ENCODE data around the gene MYO1B.

Gene MYO1B

DNA sequence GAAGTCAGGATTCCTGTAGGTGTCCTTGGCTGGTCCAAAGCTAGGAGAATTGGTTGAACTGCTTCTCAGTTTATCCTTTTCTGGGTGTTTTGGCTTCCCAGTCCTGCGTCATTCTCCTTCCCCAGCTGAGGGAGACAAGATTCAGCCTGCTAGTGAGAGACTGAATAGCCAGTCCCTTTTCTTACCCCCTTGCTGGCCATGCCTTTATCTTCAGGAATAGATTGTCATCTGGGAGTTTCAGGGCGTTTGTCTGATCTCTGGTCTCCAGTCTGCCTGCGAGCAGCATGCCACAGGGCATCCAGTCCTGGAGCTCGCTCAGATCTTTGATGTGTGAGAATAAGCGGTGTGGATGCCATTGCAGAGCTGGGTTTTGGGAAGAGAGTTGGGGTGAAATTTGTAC, 5.8 kb downstream of the MYO1B start:
- no peak for DNase-seq (ENCODE audit: low spot score)
- in situ Hi-C loops (cut with MboI; ENCODE audit: low sequenced_read_pairs, unreplicated experiment) = no loop called here
- TF ChIP-seq CTCF (IDR thresholded peaks at IDR 0.05; ENCODE audit: borderline replicate concordance, control extremely low read depth, extremely low read depth, insufficient read depth, missing control alignments) = no peak

DNA sequence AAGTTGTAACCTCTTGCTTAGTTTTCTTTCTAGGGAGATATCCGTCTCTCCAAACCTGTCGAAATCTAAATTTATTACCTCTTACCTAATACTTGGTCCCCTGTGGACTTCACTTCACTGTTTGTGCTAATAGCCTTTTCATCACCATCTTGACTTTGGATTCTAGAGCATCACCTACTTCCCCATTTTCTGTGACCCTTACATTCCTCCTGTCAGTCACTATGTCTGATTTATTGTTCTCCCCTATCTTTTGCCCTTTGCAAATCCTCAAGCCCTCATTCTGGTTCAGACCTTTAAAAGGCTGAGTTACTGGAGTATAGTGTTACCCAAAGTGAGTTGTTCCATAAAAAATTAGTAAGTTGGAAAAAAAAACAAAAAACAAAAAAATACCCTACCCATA, 7.5 kb downstream of the MYO1B start:
- TF ChIP-seq CTCF (IDR thresholded peaks at IDR 0.05; ENCODE audit: borderline replicate concordance, control extremely low read depth, extremely low read depth, insufficient read depth, missing control alignments) = no peak
- no peak for DNase-seq (ENCODE audit: low spot score)
- in situ Hi-C loops (cut with MboI; ENCODE audit: low sequenced_read_pairs, unreplicated experiment) = no loop called here

GRCh38 chr2:191253476-191253875, 8.3 kb downstream of the MYO1B start:
- in situ Hi-C loops (cut with MboI; ENCODE audit: low sequenced_read_pairs, unreplicated experiment) = no loop called here
- DNase-seq (ENCODE audit: low spot score) = no peak
- TF ChIP-seq CTCF (IDR thresholded peaks at IDR 0.05; ENCODE audit: borderline replicate concordance, control extremely low read depth, extremely low read depth, insufficient read depth, missing control alignments) = no peak

DNA sequence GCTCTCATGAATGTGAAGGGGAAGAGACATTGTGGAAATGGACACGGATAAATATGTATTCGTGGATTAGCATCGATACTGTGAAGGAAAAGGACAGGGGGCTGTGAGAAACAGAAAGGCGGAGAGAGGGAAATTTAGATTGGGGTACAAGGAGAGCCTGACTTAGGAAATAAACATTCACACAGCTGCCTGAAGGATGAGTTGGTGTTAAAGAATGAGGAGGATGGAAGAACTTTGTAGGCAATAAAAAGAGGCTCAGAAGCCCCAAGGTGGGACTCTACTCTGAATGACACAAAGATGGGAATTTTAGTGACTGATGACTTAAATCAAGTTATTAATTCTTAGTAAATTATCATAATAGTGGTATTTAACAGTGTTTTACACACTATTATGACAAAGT, 10.1 kb downstream of the MYO1B start:
- DNase-seq (ENCODE audit: low spot score) = no peak
- no peak for TF ChIP-seq CTCF (IDR thresholded peaks at IDR 0.05; ENCODE audit: borderline replicate concordance, control extremely low read depth, extremely low read depth, insufficient read depth, missing control alignments)
- in situ Hi-C loops (cut with MboI; ENCODE audit: low sequenced_read_pairs, unreplicated experiment) = no loop called here

DNA sequence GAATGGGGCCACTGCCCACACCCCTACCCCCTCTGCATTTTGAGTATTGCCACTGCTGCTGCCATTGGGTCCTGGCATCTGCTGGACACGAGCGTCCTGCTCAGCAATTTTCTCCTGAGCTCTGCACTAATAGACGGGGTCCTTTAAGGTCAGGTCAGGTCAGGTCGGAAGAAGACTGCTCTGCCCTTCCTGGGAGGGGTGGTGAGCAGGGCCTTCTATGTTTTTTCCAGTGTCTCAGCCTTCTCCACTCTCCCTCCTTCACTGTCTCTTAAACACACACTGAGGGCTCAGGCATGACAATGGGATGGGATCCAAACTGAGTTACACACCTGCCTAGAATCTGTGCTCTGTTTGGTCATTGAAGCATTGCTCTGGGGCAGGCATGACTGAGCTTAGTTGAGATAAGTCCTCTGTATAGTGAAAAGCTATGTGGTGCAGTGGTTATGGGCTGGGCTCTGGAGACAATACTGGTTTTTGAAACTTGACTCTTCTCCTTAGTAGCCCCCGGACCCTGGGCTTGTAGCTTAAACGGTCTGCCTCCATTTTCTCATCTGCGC, 10.6 kb downstream of the MYO1B start:
- TF ChIP-seq CTCF (IDR thresholded peaks at IDR 0.05; ENCODE audit: borderline replicate concordance, control extremely low read depth, extremely low read depth, insufficient read depth, missing control alignments) = no peak
- DNase-seq (ENCODE audit: low spot score) = no peak
- in situ Hi-C loops (cut with MboI; ENCODE audit: low sequenced_read_pairs, unreplicated experiment) = no loop called here

- DNase-seq (ENCODE audit: low spot score) = no peak
- no peak for TF ChIP-seq CTCF (IDR thresholded peaks at IDR 0.05; ENCODE audit: borderline replicate concordance, control extremely low read depth, extremely low read depth, insufficient read depth, missing control alignments)
- in situ Hi-C loops (cut with MboI; ENCODE audit: low sequenced_read_pairs, unreplicated experiment) = no loop called here
These were observed 12.7 kb downstream of the MYO1B start for GRCh38 chr2:191257934-191258333.

GRCh38 chr2:191258996-191259395, 13.8 kb downstream of the MYO1B start:
- in situ Hi-C loops (cut with MboI; ENCODE audit: low sequenced_read_pairs, unreplicated experiment) = no loop called here
- TF ChIP-seq CTCF (IDR thresholded peaks at IDR 0.05; ENCODE audit: borderline replicate concordance, control extremely low read depth, extremely low read depth, insufficient read depth, missing control alignments) = no peak
- DNase-seq (ENCODE audit: low spot score) = no peak
